OCI-LY1 (cell line): ENCODE measurements around the gene TMIGD3.

Experiments used
- CTCF ChIP-seq: fragments of 200-600 bp; sonication (generic), shearing (Covaris generic); IDR thresholded peaks from 2 replicates; pipeline ENCODE4 v1.5.1; 2017; ENCODE audit warnings: mild to moderate bottlenecking, antibody characterized with exemption, low read length, moderate library complexity, mixed read lengths
- EZH2 ChIP-seq: fragments of 200-600 bp; sonication (generic), shearing (Covaris generic); IDR thresholded peaks from 2 replicates; pipeline ENCODE4 v1.8.0; 2017; ENCODE audit warnings: borderline replicate concordance, mixed run types, mild to moderate bottlenecking, antibody characterized with exemption, low read length, moderate library complexity, mixed read lengths

GRCh38 chr1:111538343-111539025, 35.1 kb upstream of the TMIGD3 start:
- no peak for TF ChIP-seq CTCF
- TF ChIP-seq EZH2, result no peak
